ENCODE results near the gene MRTFB. TPM values are rescaled to one million over a fixed set of nuclear protein-coding genes. Genes with fewer than 3 reads are reported as not detected.

Gene MRTFB
- total and polyA plus RNA-seq, 2 of the 13 experiments (the other 11 are each of a cell fraction or from before 2014, with no cell fraction given), result 11.4 to 14.0 TPM

DNA sequence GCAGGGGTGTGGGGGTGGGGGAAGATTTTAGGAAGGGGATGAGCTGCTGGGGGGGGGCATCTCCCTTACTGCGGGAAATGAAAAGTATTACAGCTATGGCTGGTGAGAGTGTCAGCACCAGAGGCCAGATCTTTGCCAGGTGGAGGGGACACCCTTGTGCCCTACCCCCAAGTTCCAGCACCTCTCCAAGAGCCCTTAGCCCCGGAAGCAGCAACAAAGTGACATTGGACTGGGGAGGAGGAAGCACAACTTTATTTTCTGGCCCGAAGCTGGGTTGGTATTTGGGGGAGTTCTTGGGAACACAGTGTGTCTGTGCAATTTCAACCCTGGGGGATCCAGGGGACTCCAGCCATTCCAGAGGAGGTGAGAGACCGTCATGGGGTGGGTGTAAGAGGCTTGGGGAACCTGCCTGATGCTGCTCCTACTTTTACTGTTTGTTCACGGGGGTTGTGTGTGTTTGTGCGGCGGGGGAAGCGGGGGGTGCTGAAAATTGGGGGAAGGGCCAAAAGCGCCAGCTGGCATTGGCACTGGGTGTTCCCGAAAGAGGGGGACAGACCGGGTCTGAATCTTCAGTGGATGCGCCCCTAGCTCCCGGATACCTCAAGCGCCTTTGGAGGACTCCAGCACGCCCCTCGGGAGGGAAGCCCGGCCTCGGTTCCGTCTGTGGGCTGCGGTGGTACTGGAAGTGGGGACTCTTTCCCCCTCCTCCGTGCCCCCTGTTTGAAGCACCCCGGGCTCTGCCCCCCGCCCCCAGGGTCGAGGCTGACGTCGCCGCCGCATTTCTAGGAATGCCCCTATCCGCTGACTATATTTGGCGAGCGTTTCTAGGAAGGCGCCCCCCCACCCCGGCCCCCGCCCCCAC is 230.3 kb downstream of the MRTFB start (continued):
- TF ChIP-seq ZBTB3 (CRISPR knock-in tag; IDR thresholded peaks at IDR 0.05; ENCODE audit: borderline replicate concordance, low read depth) (no peak), DNMT1 (CRISPR knock-in tag; IDR thresholded peaks at IDR 0.05) (no peak), TARDBP (CRISPR knock-in tag; IDR thresholded peaks at IDR 0.05) (peak; percentile 51; the same call in 1 of the 2 replicates), TMF1 (CRISPR knock-in tag; IDR thresholded peaks at IDR 0.05; ENCODE audit: low read depth) (no peak), MED1 (CRISPR knock-in tag; IDR thresholded peaks at IDR 0.05) (peak; percentile 16; the same call in 1 of the 2 replicates), ZNF780A (CRISPR knock-in tag; IDR thresholded peaks at IDR 0.05) (no peak), ZNF563 (CRISPR knock-in tag; IDR thresholded peaks at IDR 0.05) (peak; percentile 75; the same call in 1 of the 2 replicates), MIER3 (CRISPR knock-in tag; IDR thresholded peaks at IDR 0.05; ENCODE audit: borderline replicate concordance) (peak; percentile 1; the same call in 1 of the 2 replicates), KMT2B (CRISPR knock-in tag; IDR thresholded peaks at IDR 0.05) (0 out of 2 replicates have a peak, but pooled peaks have one; percentile 10), JDP2 (CRISPR knock-in tag; IDR thresholded peaks at IDR 0.05; ENCODE audit: borderline replicate concordance) (no peak), ZEB1 (IDR thresholded peaks at IDR 0.05; ENCODE audit: insufficient replicate concordance, low read depth) (peak; percentile 19), ARNTL (CRISPR knock-in tag; IDR thresholded peaks at IDR 0.05) (peak; percentile 9; the same call in 1 of the 2 replicates), HES4 (CRISPR knock-in tag; IDR thresholded peaks at IDR 0.05; ENCODE audit: borderline replicate concordance) (0 out of 2 replicates have a peak, but pooled peaks have one; percentile 48), ZNF335 (CRISPR knock-in tag; IDR thresholded peaks at IDR 0.05) (peak; percentile 38; the same call in 1 of the 2 replicates), RARA (CRISPR knock-in tag; IDR thresholded peaks at IDR 0.05) (0 out of 2 replicates have a peak, but pooled peaks have one; percentile 27)
- TF ChIP-seq, protein P1, sequence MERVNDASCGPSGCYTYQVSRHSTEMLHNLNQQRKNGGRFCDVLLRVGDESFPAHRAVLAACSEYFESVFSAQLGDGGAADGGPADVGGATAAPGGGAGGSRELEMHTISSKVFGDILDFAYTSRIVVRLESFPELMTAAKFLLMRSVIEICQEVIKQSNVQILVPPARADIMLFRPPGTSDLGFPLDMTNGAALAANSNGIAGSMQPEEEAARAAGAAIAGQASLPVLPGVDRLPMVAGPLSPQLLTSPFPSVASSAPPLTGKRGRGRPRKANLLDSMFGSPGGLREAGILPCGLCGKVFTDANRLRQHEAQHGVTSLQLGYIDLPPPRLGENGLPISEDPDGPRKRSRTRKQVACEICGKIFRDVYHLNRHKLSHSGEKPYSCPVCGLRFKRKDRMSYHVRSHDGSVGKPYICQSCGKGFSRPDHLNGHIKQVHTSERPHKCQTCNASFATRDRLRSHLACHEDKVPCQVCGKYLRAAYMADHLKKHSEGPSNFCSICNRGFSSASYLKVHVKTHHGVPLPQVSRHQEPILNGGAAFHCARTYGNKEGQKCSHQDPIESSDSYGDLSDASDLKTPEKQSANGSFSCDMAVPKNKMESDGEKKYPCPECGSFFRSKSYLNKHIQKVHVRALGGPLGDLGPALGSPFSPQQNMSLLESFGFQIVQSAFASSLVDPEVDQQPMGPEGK (CRISPR knock-in tag; IDR thresholded peaks at IDR 0.05), result peak; percentile 76
- TF ChIP-seq, protein P2, sequence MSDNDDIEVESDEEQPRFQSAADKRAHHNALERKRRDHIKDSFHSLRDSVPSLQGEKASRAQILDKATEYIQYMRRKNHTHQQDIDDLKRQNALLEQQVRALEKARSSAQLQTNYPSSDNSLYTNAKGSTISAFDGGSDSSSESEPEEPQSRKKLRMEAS (IDR thresholded peaks at IDR 0.05), result peak; percentile 4; the same call in 1 of the 2 replicates
- TF ChIP-seq, protein P3, sequence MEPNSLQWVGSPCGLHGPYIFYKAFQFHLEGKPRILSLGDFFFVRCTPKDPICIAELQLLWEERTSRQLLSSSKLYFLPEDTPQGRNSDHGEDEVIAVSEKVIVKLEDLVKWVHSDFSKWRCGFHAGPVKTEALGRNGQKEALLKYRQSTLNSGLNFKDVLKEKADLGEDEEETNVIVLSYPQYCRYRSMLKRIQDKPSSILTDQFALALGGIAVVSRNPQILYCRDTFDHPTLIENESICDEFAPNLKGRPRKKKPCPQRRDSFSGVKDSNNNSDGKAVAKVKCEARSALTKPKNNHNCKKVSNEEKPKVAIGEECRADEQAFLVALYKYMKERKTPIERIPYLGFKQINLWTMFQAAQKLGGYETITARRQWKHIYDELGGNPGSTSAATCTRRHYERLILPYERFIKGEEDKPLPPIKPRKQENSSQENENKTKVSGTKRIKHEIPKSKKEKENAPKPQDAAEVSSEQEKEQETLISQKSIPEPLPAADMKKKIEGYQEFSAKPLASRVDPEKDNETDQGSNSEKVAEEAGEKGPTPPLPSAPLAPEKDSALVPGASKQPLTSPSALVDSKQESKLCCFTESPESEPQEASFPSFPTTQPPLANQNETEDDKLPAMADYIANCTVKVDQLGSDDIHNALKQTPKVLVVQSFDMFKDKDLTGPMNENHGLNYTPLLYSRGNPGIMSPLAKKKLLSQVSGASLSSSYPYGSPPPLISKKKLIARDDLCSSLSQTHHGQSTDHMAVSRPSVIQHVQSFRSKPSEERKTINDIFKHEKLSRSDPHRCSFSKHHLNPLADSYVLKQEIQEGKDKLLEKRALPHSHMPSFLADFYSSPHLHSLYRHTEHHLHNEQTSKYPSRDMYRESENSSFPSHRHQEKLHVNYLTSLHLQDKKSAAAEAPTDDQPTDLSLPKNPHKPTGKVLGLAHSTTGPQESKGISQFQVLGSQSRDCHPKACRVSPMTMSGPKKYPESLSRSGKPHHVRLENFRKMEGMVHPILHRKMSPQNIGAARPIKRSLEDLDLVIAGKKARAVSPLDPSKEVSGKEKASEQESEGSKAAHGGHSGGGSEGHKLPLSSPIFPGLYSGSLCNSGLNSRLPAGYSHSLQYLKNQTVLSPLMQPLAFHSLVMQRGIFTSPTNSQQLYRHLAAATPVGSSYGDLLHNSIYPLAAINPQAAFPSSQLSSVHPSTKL (CRISPR knock-in tag; IDR thresholded peaks at IDR 0.05), result no peak; the same call in 1 of the 2 replicates
- TF ChIP-seq, protein P4, sequence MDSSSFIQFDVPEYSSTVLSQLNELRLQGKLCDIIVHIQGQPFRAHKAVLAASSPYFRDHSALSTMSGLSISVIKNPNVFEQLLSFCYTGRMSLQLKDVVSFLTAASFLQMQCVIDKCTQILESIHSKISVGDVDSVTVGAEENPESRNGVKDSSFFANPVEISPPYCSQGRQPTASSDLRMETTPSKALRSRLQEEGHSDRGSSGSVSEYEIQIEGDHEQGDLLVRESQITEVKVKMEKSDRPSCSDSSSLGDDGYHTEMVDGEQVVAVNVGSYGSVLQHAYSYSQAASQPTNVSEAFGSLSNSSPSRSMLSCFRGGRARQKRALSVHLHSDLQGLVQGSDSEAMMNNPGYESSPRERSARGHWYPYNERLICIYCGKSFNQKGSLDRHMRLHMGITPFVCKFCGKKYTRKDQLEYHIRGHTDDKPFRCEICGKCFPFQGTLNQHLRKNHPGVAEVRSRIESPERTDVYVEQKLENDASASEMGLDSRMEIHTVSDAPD (CRISPR knock-in tag; IDR thresholded peaks at IDR 0.05), result 0 out of 2 replicates have a peak, but pooled peaks have one; percentile 20
- TF ChIP-seq, protein P5, sequence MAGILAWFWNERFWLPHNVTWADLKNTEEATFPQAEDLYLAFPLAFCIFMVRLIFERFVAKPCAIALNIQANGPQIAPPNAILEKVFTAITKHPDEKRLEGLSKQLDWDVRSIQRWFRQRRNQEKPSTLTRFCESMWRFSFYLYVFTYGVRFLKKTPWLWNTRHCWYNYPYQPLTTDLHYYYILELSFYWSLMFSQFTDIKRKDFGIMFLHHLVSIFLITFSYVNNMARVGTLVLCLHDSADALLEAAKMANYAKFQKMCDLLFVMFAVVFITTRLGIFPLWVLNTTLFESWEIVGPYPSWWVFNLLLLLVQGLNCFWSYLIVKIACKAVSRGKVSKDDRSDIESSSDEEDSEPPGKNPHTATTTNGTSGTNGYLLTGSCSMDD (CRISPR knock-in tag; IDR thresholded peaks at IDR 0.05), result no peak

Data from HepG2 (cell line).